ENCODE measurements around the gene CCL4. TPM values are rescaled to one million over a fixed set of nuclear protein-coding genes. Genes with fewer than 3 reads are reported as not detected.
"Not testable (repeated sequence)": the region's sequence is repeated elsewhere in the genome, so short reads cannot be mapped to it uniquely, and the experiment has no call there.

CCL4 gene
- total RNA-seq, 1 experiment from 2014 or later = not detected

DNA sequence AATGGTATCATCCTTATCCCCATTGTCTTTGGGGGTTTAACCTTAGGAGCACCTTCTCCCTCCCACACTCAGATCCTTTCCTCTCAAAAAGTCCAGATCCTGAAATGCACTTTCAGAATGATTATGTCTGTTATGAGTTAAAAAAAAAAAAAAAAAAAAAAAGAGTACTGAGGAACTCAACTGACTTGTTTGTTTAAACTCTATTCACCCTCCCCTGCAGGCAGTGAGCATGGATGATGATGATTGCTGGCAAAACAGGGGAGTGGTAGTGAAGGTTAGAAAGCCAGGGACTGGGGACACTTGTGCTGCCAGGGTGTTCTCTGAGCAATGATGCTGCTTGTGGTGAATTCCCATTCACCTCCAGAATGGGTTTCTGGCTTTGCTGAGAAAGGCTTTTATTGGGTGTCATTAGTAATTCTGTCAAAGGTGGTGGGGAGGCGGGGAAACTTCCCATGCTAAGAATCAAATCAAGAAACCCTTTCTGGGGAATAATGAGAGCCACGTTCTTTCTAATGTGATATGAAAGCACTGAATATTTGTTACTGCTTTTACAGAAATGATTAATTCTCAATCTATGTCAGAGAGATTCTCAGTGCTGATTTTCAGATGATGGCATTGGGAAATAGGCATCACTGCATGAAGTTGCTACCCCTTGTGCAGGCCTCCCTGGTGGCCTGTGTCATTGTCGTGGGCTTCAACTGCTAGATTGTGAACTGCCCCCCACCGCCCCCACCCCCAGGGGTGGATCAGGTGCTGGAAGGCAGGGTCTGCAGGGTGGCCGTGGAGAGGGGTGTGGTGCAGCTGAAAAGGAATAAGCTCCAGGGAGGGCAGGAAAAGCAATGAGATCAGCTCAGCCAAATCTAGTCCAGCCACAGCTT is 14.1 kb downstream of the CCL4 start:
- Mint-ChIP-seq H3K27ac (ENCODE audit: low read depth, unreplicated experiment) (no peak overlapping the region), H3K4me3 (ENCODE audit: unreplicated experiment) (no peak overlapping the region), H3K4me1 (ENCODE audit: insufficient read depth, unreplicated experiment) (peaks cover 6% of the 10 kb centered on the region), H3K9me3 (ENCODE audit: unreplicated experiment) (peaks cover 3% of the 10 kb centered on the region), H3K36me3 (ENCODE audit: insufficient read depth, unreplicated experiment) (no peaks in the 10 kb centered on the region), H3K27me3 (ENCODE audit: insufficient read depth, unreplicated experiment) (peaks cover 44% of the 10 kb centered on the region)
- no TSS peak for BruUV-seq (replicated peaks)
- intact Hi-C loops (cut with micrococcal nuclease) = loop anchor here (10.0 kb wide), 1 partner anchor 67 kb away; no protein-coding TSS in a partner anchor
- CTCF ChIA-PET = interaction anchor here (0.5 to 4.7 kb wide), 10 partner anchors 8 to 956 kb away, joined by 3 to 29 read pairs (median 4); no protein-coding TSS in a partner anchor
- no peak for DNase-seq (ENCODE audit: unreplicated experiment)
- TF ChIP-seq, protein P1, sequence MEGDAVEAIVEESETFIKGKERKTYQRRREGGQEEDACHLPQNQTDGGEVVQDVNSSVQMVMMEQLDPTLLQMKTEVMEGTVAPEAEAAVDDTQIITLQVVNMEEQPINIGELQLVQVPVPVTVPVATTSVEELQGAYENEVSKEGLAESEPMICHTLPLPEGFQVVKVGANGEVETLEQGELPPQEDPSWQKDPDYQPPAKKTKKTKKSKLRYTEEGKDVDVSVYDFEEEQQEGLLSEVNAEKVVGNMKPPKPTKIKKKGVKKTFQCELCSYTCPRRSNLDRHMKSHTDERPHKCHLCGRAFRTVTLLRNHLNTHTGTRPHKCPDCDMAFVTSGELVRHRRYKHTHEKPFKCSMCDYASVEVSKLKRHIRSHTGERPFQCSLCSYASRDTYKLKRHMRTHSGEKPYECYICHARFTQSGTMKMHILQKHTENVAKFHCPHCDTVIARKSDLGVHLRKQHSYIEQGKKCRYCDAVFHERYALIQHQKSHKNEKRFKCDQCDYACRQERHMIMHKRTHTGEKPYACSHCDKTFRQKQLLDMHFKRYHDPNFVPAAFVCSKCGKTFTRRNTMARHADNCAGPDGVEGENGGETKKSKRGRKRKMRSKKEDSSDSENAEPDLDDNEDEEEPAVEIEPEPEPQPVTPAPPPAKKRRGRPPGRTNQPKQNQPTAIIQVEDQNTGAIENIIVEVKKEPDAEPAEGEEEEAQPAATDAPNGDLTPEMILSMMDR (IDR thresholded peaks at IDR 0.05; ENCODE audit: unreplicated experiment) = no peak
- POLR2A ChIA-PET = no interaction called here

DNA sequence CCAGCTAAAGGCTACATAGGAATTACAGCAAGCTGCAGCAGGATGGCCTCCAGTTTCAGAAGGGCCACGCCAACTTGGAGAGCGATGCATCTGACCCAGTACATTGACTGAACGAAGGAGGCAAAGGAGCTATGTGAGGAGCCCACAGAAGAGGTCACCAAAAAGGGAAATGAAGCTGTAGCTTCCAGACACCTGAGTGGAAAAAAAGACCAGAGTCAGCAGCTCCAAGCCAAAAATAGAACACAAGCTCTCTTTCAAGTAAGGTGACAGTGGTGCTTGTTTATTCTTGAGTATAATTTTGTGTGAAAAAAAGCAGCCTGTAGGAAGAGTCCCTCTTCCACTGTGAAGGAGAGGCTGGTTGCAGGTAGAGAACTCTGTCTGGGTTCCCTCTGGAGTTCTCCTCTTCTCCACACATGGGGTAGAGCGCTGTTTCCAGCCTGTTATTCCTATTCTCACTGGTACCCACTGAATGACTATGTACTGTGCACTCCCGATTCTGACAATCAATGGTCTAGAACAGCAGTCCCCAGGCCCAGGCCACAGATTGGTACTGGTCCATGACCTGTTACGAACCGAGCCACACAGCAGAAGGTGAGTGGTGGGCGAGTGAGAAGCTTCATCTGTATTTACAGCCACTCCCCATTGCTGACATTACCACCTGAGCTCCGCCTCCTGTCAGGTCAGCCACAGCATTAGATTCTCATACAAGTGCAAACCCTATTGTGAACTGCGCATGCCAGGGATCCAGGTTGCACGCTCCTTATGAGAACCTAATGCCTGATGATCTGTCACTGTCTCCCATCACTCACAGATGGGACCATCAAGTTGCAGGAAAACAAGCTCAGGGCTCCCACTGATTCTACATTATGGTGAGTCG is 15.1 kb downstream of the CCL4 start:
- POLR2A ChIA-PET = interaction anchor here (0.7 kb wide), 1 partner anchor 253 kb away, joined by 3 read pairs; no protein-coding TSS in a partner anchor
- no peak overlapping the region for H3K27ac Mint-ChIP-seq (ENCODE audit: low read depth, unreplicated experiment)
- no peaks in the 10 kb centered on the region for H3K9me3 Mint-ChIP-seq (ENCODE audit: unreplicated experiment)
- CTCF ChIA-PET = interaction anchor here (0.6 to 4.7 kb wide), 14 partner anchors 9 to 1058 kb away, joined by 3 to 29 read pairs (median 3); no protein-coding TSS in a partner anchor
- TF ChIP-seq, protein P1 (IDR thresholded peaks at IDR 0.05; ENCODE audit: unreplicated experiment) = no peak
- no peak for DNase-seq (ENCODE audit: unreplicated experiment)
- H3K27me3 Mint-ChIP-seq (ENCODE audit: insufficient read depth, unreplicated experiment) = peaks cover 44% of the 10 kb centered on the region
- intact Hi-C loops (cut with micrococcal nuclease) = loop anchor here (10.0 kb wide), 1 partner anchor 66 kb away; no protein-coding TSS in a partner anchor
- peaks cover 6% of the 10 kb centered on the region for H3K4me1 Mint-ChIP-seq (ENCODE audit: insufficient read depth, unreplicated experiment)
- H3K4me3 Mint-ChIP-seq (ENCODE audit: unreplicated experiment) = no peak overlapping the region
- no TSS peak for BruUV-seq (replicated peaks)
- H3K36me3 Mint-ChIP-seq (ENCODE audit: insufficient read depth, unreplicated experiment) = no peaks in the 10 kb centered on the region

- no peaks in the 10 kb centered on the region for H3K36me3 Mint-ChIP-seq (ENCODE audit: insufficient read depth, unreplicated experiment)
- no peak overlapping the region for H3K4me3 Mint-ChIP-seq (ENCODE audit: unreplicated experiment)
- POLR2A ChIA-PET = no interaction called here
- H3K27ac Mint-ChIP-seq (ENCODE audit: low read depth, unreplicated experiment) = no peak overlapping the region
- no TSS peak for BruUV-seq (replicated peaks)
- TF ChIP-seq, protein P1 (IDR thresholded peaks at IDR 0.05; ENCODE audit: unreplicated experiment) = no peak
- peaks cover 4% of the 10 kb centered on the region for H3K4me1 Mint-ChIP-seq (ENCODE audit: insufficient read depth, unreplicated experiment)
- H3K27me3 Mint-ChIP-seq (ENCODE audit: insufficient read depth, unreplicated experiment) = peaks cover 44% of the 10 kb centered on the region
- DNase-seq (ENCODE audit: unreplicated experiment) = no peak
- intact Hi-C loops (cut with micrococcal nuclease) = no loop called here
- CTCF ChIA-PET = interaction anchor here (2.6 to 4.7 kb wide), 2 partner anchors 27 to 29 kb away, joined by 10 to 29 read pairs; no protein-coding TSS in a partner anchor
- no peaks in the 10 kb centered on the region for H3K9me3 Mint-ChIP-seq (ENCODE audit: unreplicated experiment)
These were observed 16.6 kb downstream of the CCL4 start for GRCh38 chr17:36120221-36120620.

DNA sequence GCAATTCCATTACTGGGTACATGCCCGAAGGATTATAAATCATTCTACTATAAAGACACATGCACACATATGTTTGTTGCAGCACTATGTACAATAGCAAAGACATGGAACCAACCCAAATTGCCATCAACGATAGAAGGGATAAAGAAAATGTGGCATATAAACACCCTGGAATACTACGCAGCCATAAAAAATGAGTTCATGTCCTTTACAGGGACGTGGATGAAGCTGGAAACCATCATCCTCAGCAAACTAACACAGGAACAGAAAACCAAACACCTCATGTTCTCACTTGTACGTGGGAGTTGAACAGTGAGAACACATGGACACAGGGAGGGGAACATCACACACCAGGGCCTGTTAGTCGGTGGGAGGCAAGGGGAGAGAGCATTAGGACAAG is 17.5 kb downstream of the CCL4 start:
- H3K4me3 Mint-ChIP-seq (ENCODE audit: unreplicated experiment); H3K27ac Mint-ChIP-seq (ENCODE audit: low read depth, unreplicated experiment); H3K9me3 Mint-ChIP-seq (ENCODE audit: unreplicated experiment); H3K4me1 Mint-ChIP-seq (ENCODE audit: insufficient read depth, unreplicated experiment); BruUV-seq (replicated peaks); H3K36me3 Mint-ChIP-seq (ENCODE audit: insufficient read depth, unreplicated experiment); POLR2A ChIA-PET; DNase-seq (ENCODE audit: unreplicated experiment); intact Hi-C loops (cut with micrococcal nuclease): not testable (repeated sequence)
- peaks cover 44% of the 10 kb centered on the region for H3K27me3 Mint-ChIP-seq (ENCODE audit: insufficient read depth, unreplicated experiment)
- CTCF ChIA-PET = interaction anchor here (4.7 kb wide), 1 partner anchor 28 kb away, joined by 29 read pairs; no protein-coding TSS in a partner anchor
